Mucosa of descending colon (tissue), 3 donors: Measurements from ENCODE around the gene PPP1R9A. TPM values are rescaled to one million over a fixed set of nuclear protein-coding genes. Genes with fewer than 3 reads are reported as not detected.

Experiments
- ATAC-seq: fragments of 200-7000 bp; cut with Tn5 transposase; one replicate; pipeline ENCODE4 v1.9.1; 2020; ENCODE audit warnings: mild to moderate bottlenecking, moderate library complexity
- DNase-seq, 3 donors: peaks; one replicate each; pipeline ENCODE4 v3.0.0-alpha.2; 2020
- H3K36me3 ChIP-seq: fragments of 200-600 bp; one replicate; pipeline ENCODE4 v1.8.0; 2021; ENCODE audit warnings: low read depth, mild to moderate bottlenecking
- H3K4me1 ChIP-seq: fragments of 200-600 bp; one replicate; pipeline ENCODE4 v1.8.0; 2021; ENCODE audit warnings: low read depth, mild to moderate bottlenecking
- H3K4me3 ChIP-seq: fragments of 200-600 bp; one replicate; pipeline ENCODE4 v1.8.0; 2021; ENCODE audit warnings: mild to moderate bottlenecking
- H3K9me3 ChIP-seq: fragments of 200-600 bp; one replicate; pipeline ENCODE4 v1.8.0; 2021; ENCODE audit warnings: mild to moderate bottlenecking
- CTCF ChIP-seq: fragments of 200-600 bp; IDR thresholded peaks from one replicate; pipeline ENCODE4 v1.8.0; 2022; ENCODE audit warnings: antibody characterized with exemption, mild to moderate bottlenecking
- intact Hi-C, 2 donors: fragments of 100-400 bp; cut with DNase I in 1 of 2; cut with micrococcal nuclease in 1 of 2; formaldehyde crosslinking; loops; one replicate each; pipeline versions ENCODE4 v1.11.0 to v1.11.1; 2022; cut with DNase I, micrococcal nuclease
- total RNA-seq, 3 donors: library from RNA; stranded (reverse); fragmentation: NEBNext Ultra II Directional in 2 of 3; extraction: Animal tissue kit (Norgen Biotek cat#: 25700) in 2 of 3; gene quantifications; one replicate each; pipeline versions ENCODE4 v1.2.1 to v1.2.4, GENCODE V29; 2021 to 2023
- donor health status: DM: no; HTN: no; CAD: no; lungs with moderate emphysema.
- donor health status: DM: no; HTN: no; CAD: no.
- donor health status: DM: no; HTN: yes; CAD: no.

The PPP1R9A gene
- total RNA-seq, 3 donors from 2014 or later = 17.8 to 48.9 (median 30.8) TPM

DNA sequence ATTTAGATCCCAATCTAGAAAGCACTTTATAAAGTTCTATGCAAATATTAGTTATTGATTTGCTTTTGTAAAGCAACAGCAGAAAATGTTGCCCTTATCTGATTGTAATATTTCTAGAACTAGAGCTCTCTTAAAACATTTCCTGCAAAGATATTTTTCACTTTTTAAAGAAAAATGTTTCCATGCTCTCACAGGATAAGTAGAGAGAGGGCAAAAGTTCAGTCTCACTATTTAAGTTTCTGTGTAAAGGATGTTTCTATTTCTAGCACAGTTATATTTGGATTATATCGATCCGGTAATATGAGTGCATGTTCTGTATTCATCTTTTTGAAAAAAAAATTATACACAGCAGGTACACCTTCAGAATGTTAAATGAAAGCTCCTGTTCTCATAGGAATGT lies 334.9 kb downstream of the PPP1R9A start:
- Histone ChIP-seq H3K36me3 (no peaks in the 10 kb centered on the region), H3K4me3 (no peak overlapping the region), H3K4me1 (peaks cover 12% of the 10 kb centered on the region), H3K9me3 (no peaks in the 10 kb centered on the region)
- TF ChIP-seq CTCF = no peak
- DNase-seq (no peak), ATAC-seq (no peak)
- intact Hi-C loops = no loop called here

DNA sequence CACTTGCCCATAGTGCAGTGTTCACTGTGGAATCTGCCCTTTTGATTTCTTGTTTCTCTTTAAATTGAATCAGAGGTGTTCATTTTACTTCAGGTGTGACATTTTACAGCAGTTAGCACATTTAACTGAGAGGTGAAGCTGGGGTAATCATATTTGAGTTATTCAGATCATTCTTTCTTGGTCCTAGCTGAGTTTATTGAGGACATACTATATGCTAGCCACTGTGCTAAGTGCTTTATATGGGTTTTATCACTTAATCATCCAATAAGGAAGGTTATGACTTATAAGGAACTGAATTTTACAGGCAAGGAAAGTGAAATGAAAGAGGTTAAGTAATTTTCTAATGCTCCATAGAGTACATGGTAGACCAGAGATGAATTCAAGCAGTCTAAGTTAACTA lies 337.2 kb downstream of the PPP1R9A start:
- peak; percentile 63 for ATAC-seq
- TF ChIP-seq CTCF = no peak
- no peak for DNase-seq
- H3K9me3 ChIP-seq = no peaks in the 10 kb centered on the region
- no peaks in the 10 kb centered on the region for H3K36me3 ChIP-seq
- intact Hi-C loops = no loop called here
- peaks cover 12% of the 10 kb centered on the region for H3K4me1 ChIP-seq
- H3K4me3 ChIP-seq = no peak overlapping the region

DNA sequence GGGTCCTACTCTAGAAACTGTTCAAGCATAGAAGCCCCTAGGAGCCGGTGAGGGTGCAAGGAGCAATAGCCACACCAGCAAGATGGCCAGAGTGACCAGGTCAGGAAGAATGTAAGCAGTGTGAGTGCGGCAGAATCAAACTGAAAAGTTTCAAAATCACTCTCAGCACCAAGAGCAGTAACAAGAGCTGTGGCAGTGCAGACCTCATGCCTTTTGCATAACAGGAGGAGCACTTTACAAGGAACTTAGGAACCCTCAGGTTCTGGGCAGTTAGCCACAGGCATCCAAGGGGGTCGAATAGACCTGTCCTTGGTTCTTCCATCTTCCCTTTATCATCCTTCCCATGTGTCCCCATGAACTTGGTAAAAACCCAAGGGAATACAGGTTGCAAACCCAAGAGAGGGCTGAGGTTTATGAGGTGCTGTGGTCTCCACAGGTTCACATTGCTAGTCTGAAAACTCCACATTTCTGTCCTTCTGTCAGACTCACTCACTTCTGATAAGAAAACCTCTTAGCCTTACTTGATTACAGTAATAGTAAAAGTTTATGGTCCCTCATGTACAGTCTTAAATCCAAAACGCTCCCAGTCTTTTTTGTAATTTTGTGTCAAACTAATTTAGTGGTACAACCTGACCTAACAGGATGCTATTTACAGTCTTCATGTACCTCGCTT lies 338.6 kb downstream of the PPP1R9A start:
- Histone ChIP-seq H3K36me3 (no peaks in the 10 kb centered on the region), H3K4me3 (no peak overlapping the region), H3K4me1 (peaks cover 12% of the 10 kb centered on the region), H3K9me3 (no peaks in the 10 kb centered on the region)
- TF ChIP-seq CTCF = no peak
- no peak for ATAC-seq
- intact Hi-C loops = no loop called here
- peak in 1 of 3 donors; percentile 3 for DNase-seq

GRCh38 chr7:95246831-95247370 lies 339.5 kb downstream of the PPP1R9A start:
- ATAC-seq = peak; percentile 95
- peak in 2 of 3 donors; percentile 20 to 77 for DNase-seq
- intact Hi-C loops = no loop called here
- H3K9me3 ChIP-seq = no peaks in the 10 kb centered on the region
- peak; percentile 51 for TF ChIP-seq CTCF
- H3K4me3 ChIP-seq = no peak overlapping the region
- H3K4me1 ChIP-seq = peaks cover 12% of the 10 kb centered on the region
- H3K36me3 ChIP-seq = no peaks in the 10 kb centered on the region

DNA sequence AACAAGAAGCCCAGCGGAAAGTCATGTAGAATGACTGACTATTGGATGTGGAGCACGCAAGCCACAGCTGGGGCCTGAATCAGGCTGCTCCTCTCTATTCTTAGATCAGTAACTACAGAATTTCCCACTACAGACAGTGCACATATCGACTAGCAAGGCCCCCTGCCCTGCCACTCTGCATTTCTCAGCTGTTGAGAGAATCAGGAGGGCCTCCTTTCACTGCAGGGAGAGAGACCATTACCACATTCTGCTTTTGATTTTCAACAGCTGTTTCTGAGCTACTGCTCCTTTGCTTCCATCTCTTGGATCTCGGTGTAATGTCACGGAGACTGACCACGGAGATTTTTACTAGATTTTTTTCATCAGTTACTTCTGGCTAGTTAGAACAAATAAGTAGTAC lies 343.2 kb downstream of the PPP1R9A start:
- no peak for TF ChIP-seq CTCF
- H3K4me3 ChIP-seq = no peak overlapping the region
- DNase-seq = no peak
- H3K4me1 ChIP-seq = peaks cover 12% of the 10 kb centered on the region
- no peaks in the 10 kb centered on the region for H3K9me3 ChIP-seq
- intact Hi-C loops = no loop called here
- no peaks in the 10 kb centered on the region for H3K36me3 ChIP-seq
- ATAC-seq = no peak
